Hepatocyte (in vitro differentiated cells): ENCODE measurements around the gene SEL1L3. TPM values are rescaled to one million over a fixed set of nuclear protein-coding genes. Genes with fewer than 3 reads are reported as not detected.

Experiments
- DNase-seq: peaks from one replicate; pipeline ENCODE4 v3.0.0-alpha.2; 2016; ENCODE audit warnings: low spot score
- H2AFZ ChIP-seq: fragments of 200-600 bp; sonication (generic); 2 replicates; pipeline ENCODE4 v1.6.0; 2016; ENCODE audit warnings: antibody characterized with exemption, mild to moderate bottlenecking
- H3K27ac ChIP-seq: fragments of 200-600 bp; sonication (generic); 2 replicates; pipeline ENCODE4 v1.5.1; 2016; ENCODE audit warnings: mild to moderate bottlenecking
- H3K27me3 ChIP-seq: fragments of 200-600 bp; sonication (generic); 2 replicates; pipeline ENCODE4 v1.6.1; 2016
- H3K36me3 ChIP-seq: fragments of 200-600 bp; sonication (generic); replicated peaks from 2 replicates; pipeline ENCODE4 v1.5.1; 2016; ENCODE audit warnings: low read depth; ENCODE audit not compliant: insufficient read depth
- H3K4me1 ChIP-seq: fragments of 200-600 bp; sonication (generic); 2 replicates; pipeline ENCODE4 v1.5.1; 2016; ENCODE audit warnings: mild to moderate bottlenecking, moderate library complexity; ENCODE audit not compliant: insufficient read depth
- H3K4me2 ChIP-seq: fragments of 200-600 bp; sonication (generic); 2 replicates; pipeline ENCODE4 v1.6.0; 2016
- H3K4me3 ChIP-seq: fragments of 200-600 bp; sonication (generic); 2 replicates; pipeline ENCODE4 v1.5.1; 2016; ENCODE audit warnings: mild to moderate bottlenecking
- H3K79me2 ChIP-seq: fragments of 200-600 bp; sonication (generic); 2 replicates; pipeline ENCODE4 v1.6.0; 2017; ENCODE audit warnings: mild to moderate bottlenecking
- H3K9me2 ChIP-seq: fragments of 200-600 bp; sonication (generic); replicated peaks from 2 replicates; pipeline ENCODE4 v1.6.0; 2017; ENCODE audit warnings: mild to moderate bottlenecking; ENCODE audit not compliant: insufficient read depth
- H3K9me3 ChIP-seq: fragments of 200-600 bp; sonication (generic); 2 replicates; pipeline ENCODE4 v1.5.1; 2016; ENCODE audit warnings: low read depth, mild to moderate bottlenecking
- H4K20me1 ChIP-seq: fragments of 200-600 bp; sonication (generic); 2 replicates; pipeline ENCODE4 v1.6.0; 2016; ENCODE audit warnings: mild to moderate bottlenecking; ENCODE audit not compliant: insufficient read depth, poor library complexity, severe bottlenecking
- CTCF ChIP-seq: fragments of 200-600 bp; sonication (generic); IDR thresholded peaks from 2 replicates; pipeline ENCODE4 v1.5.1; 2016; ENCODE audit warnings: antibody characterized with exemption, mild to moderate bottlenecking; ENCODE audit not compliant: poor library complexity
- EZH2 ChIP-seq: fragments of 200-600 bp; sonication (generic); IDR thresholded peaks from 2 replicates; pipeline ENCODE4 v1.6.1; 2016; ENCODE audit warnings: antibody characterized with exemption, mild to moderate bottlenecking, borderline replicate concordance
- EZH2phosphoT487 ChIP-seq: fragments of 200-600 bp; sonication (generic); IDR thresholded peaks from one replicate; pipeline ENCODE4 v1.6.1; 2018; ENCODE audit warnings: antibody characterized with exemption, mild to moderate bottlenecking, low read depth, moderate library complexity; ENCODE audit not compliant: unreplicated experiment, severe bottlenecking
- WGBS: methylation state at CpG from one replicate; pipeline ENCODE4 v1.1.6; 2016; ENCODE audit warnings: low lambda C conversion rate; ENCODE audit errors: missing lambda C conversion rate; 5-methylcytosine and 5-hydroxymethylcytosine counted together
- polyA plus RNA-seq: library from polyadenylated mRNA; unstranded; fragments of >200 nt; fragmentation: Nextera tagmentation; extraction: Ambion mirVana; gene quantifications from 2 replicates; pipeline ENCODE4 v1.2.1, GENCODE V29; 2016
- total RNA-seq: library from RNA; depleted of rRNA; stranded (reverse); fragments of >200 nt; gene quantifications from 2 replicates; pipeline ENCODE4 v1.2.3, GENCODE V29; 2014

Gene SEL1L3
- total and polyA plus RNA-seq, 2 experiments from 2014 or later: 13.7 to 56.2 TPM

- Histone ChIP-seq H3K4me1 (peaks cover 10% of the 10 kb centered on the region), H3K4me3 (no peak overlapping the region), H3K4me2 (peak overlapping the region; percentile 98), H3K36me3 (no peaks in the 10 kb centered on the region), H3K79me2 (peaks cover 22% of the 10 kb centered on the region), H3K27me3 (peaks cover 2% of the 10 kb centered on the region), H3K27ac (no peak overlapping the region), H2AFZ (no peak overlapping the region), H4K20me1 (no peaks in the 10 kb centered on the region), H3K9me2 (no peaks in the 10 kb centered on the region), H3K9me3 (no peaks in the 10 kb centered on the region)
- no peak for TF ChIP-seq CTCF
- TF ChIP-seq EZH2phosphoT487: no peak
- TF ChIP-seq EZH2: no peak
- WGBS: 77% methylated on average over 7 of the region's 7 CpGs
- DNase-seq: peak; percentile 26
Observed at GRCh38 chr4:25860586-25861279, 2.1 kb downstream of the SEL1L3 start.

DNA sequence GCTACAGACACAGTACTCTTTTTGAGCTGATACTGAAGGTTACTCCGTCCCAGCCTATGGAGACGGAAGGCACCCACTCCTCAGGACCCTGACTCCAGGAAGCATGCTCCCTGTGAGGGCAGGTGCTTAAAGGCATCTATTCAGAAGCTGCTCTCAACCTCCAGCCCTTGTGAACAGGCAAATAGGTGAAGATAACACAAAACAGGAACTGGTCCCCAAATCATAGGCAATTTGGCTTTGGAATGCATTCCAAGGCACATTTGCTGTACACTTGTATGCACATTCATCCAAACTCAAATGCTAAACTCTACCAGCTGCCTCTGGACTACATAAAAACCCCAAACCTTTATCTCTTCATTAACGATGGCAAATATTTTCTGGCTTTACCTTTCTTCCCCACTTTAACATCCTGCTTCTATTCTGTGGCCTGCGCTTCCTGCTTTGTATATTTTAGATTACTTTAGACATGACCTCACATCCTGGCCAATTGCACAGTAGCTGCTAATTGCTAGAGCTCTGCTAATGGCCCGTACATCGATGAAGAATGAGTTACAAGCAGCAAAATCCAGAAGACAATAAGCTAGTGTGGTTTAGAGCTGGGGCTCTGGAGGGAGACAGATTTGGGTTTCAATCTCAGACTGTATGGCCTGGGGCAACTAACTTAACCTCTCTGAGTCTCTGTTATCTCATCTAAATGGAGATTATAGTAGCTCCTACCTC is 3.2 kb downstream of the SEL1L3 start:
- DNase-seq: no peak
- H3K36me3 ChIP-seq: no peaks in the 10 kb centered on the region
- peaks cover 2% of the 10 kb centered on the region for H3K27me3 ChIP-seq
- peaks cover 13% of the 10 kb centered on the region for H3K4me1 ChIP-seq
- no peak overlapping the region for H3K4me2 ChIP-seq
- no peak overlapping the region for H3K4me3 ChIP-seq
- no peaks in the 10 kb centered on the region for H3K9me2 ChIP-seq
- H2AFZ ChIP-seq: no peak overlapping the region
- H3K27ac ChIP-seq: no peak overlapping the region
- no peak for TF ChIP-seq EZH2phosphoT487
- no peak for TF ChIP-seq EZH2
- no peak for TF ChIP-seq CTCF
- no peaks in the 10 kb centered on the region for H4K20me1 ChIP-seq
- H3K9me3 ChIP-seq: no peaks in the 10 kb centered on the region
- peaks cover 22% of the 10 kb centered on the region for H3K79me2 ChIP-seq
- 62% methylated on average over 6 of the region's 6 CpGs for whole genome bisulfite sequencing

GRCh38 chr4:25857851-25858400 is 4.9 kb downstream of the SEL1L3 start:
- Histone ChIP-seq H3K27me3 (no peaks in the 10 kb centered on the region), H3K4me3 (no peak overlapping the region), H3K9me2 (no peaks in the 10 kb centered on the region), H3K4me1 (peaks cover 13% of the 10 kb centered on the region), H4K20me1 (no peaks in the 10 kb centered on the region), H3K27ac (no peak overlapping the region), H3K36me3 (no peaks in the 10 kb centered on the region), H2AFZ (no peak overlapping the region), H3K9me3 (no peaks in the 10 kb centered on the region), H3K4me2 (no peak overlapping the region), H3K79me2 (peaks cover 26% of the 10 kb centered on the region)
- TF ChIP-seq CTCF (no peak), EZH2 (no peak), EZH2phosphoT487 (no peak)
- 92% methylated on average over 8 of the region's 8 CpGs for WGBS
- DNase-seq: no peak
